CD4-positive, alpha-beta memory T cell (primary cell): ENCODE results near the gene ENAH. TPM values are rescaled to one million over a fixed set of nuclear protein-coding genes. Genes with fewer than 3 reads are reported as not detected.
"Not testable (repeated sequence)": the region's sequence is repeated elsewhere in the genome, so short reads cannot be mapped to it uniquely, and the experiment has no call there.

Experiments used
- CTCF ChIA-PET: fragments of 350-600 bp; sonication (Branson Sonifier 250); formaldehyde crosslinking; loops from one replicate; lab custom pipeline; 2021; ENCODE audit warnings: inconsistent platforms; ENCODE audit not compliant: partially characterized antibody; lab: Charles Lee
- POLR2A ChIA-PET: fragments of 350-600 bp; sonication (Branson Sonifier 250); formaldehyde crosslinking; loops from one replicate; lab custom pipeline; 2021; ENCODE audit not compliant: partially characterized antibody; lab: Charles Lee
- DNase-seq, 5 donors: peaks; one replicate each; pipeline versions ENCODE4 v3.0.0 to v3.0.0-alpha.2; 2020 to 2022; ENCODE audit warnings: mixed read lengths in 1 of 5
- H3K27ac ChIP-seq: one replicate; pipeline ENCODE4 v1.7.0; 2013; ENCODE audit warnings: low read depth, low read length
- H3K27me3 ChIP-seq: 2 replicates; pipeline ENCODE4 v1.7.0; 2013; ENCODE audit warnings: mild to moderate bottlenecking, low read length, moderate library complexity; ENCODE audit not compliant: insufficient read depth
- H3K36me3 ChIP-seq: 2 replicates; pipeline ENCODE4 v1.7.0; 2013; ENCODE audit warnings: mild to moderate bottlenecking, low read length, moderate library complexity; ENCODE audit not compliant: insufficient read depth
- H3K4me1 ChIP-seq: 2 replicates; pipeline ENCODE4 v1.7.0; 2013; ENCODE audit warnings: mild to moderate bottlenecking, low read length, moderate library complexity; ENCODE audit not compliant: insufficient read depth
- H3K4me3 ChIP-seq, 2 donors: one replicate each; pipeline ENCODE4 v1.7.0; 2013; ENCODE audit warnings: low read length in 2 of 2, mild to moderate bottlenecking in 1 of 2
- H3K9me3 ChIP-seq, 2 donors: one replicate each; pipeline ENCODE4 v1.7.0; 2013; ENCODE audit warnings: low read length in 2 of 2, control low read depth in 1 of 2; ENCODE audit not compliant: control insufficient read depth in 1 of 2
- H3K27ac Mint-ChIP-seq, 7 donors: one replicate each; pipeline ENCODE4 v1.8.0; 2020 to 2021; ENCODE audit warnings: mixed read lengths in 7 of 7, mild to moderate bottlenecking in 6 of 7, inconsistent platforms in 3 of 7, moderate library complexity in 3 of 7
- H3K27me3 Mint-ChIP-seq, 2 donors: one replicate each; pipeline ENCODE4 v1.8.0; 2020 to 2021; ENCODE audit warnings: mixed read lengths in 2 of 2
- H3K36me3 Mint-ChIP-seq, 2 donors: one replicate each; pipeline ENCODE4 v1.8.0; 2020 to 2021; ENCODE audit warnings: mixed read lengths in 2 of 2, inconsistent platforms in 1 of 2, mild to moderate bottlenecking in 1 of 2
- H3K4me1 Mint-ChIP-seq, 4 donors: one replicate each; pipeline ENCODE4 v1.8.0; 2020 to 2021; ENCODE audit warnings: mixed read lengths in 4 of 4, mild to moderate bottlenecking in 1 of 4
- H3K4me3 Mint-ChIP-seq, 8 donors: one replicate each; pipeline ENCODE4 v1.8.0; 2020 to 2021; ENCODE audit warnings: mixed read lengths in 8 of 8, mild to moderate bottlenecking in 7 of 8, moderate library complexity in 6 of 8, inconsistent platforms in 3 of 8
- H3K9me3 Mint-ChIP-seq, 8 donors: one replicate each; pipeline ENCODE4 v1.8.0; 2020 to 2021; ENCODE audit warnings: mixed read lengths in 8 of 8, mild to moderate bottlenecking in 5 of 8, inconsistent platforms in 3 of 8, moderate library complexity in 1 of 8
- intact Hi-C: fragments of 100-400 bp; cut with micrococcal nuclease; formaldehyde crosslinking; loops from one replicate; pipeline ENCODE4 v1.15.1; 2023
- polyA plus RNA-seq, 2 donors: library from polyadenylated mRNA; unstranded; fragments of 300-500 nt; fragmentation: Illumina TruSeq; gene quantifications; one replicate each; pipeline ENCODE4 v1.2.3, GENCODE V29; 2021
- total RNA-seq, 2 experiments: library from RNA; stranded (reverse); gene quantifications; one replicate each; pipeline ENCODE4 v1.2.3, GENCODE V29; 2021

The ENAH gene
- total and polyA plus RNA-seq, 4 experiments from 2014 or later, result 0.26 TPM; not detected in 3

- H3K27ac Mint-ChIP-seq, result no peak overlapping the region
Measured at GRCh38 chr1:225629483-225629882, 23.4 kb downstream of the ENAH start.

GRCh38 chr1:225628794-225629193, 24.1 kb downstream of the ENAH start:
- H3K27me3 ChIP-seq, H3K4me3 ChIP-seq, intact Hi-C loops, H3K4me1 Mint-ChIP-seq, H3K4me3 Mint-ChIP-seq, H3K4me1 ChIP-seq, DNase-seq, H3K27ac Mint-ChIP-seq, POLR2A ChIA-PET, H3K36me3 ChIP-seq, H3K9me3 Mint-ChIP-seq, H3K36me3 Mint-ChIP-seq, H3K27ac ChIP-seq, H3K9me3 ChIP-seq: not testable (repeated sequence)
- CTCF ChIA-PET, result interaction anchor here (0.5 kb wide), 1 partner anchor 919 kb away, joined by 3 read pairs; no protein-coding TSS in a partner anchor
- peaks cover 13 to 14% of the 10 kb centered on the region in 2 donors for H3K27me3 Mint-ChIP-seq

More at GRCh38 chr1:225629483-225629882, 23.4 kb downstream of the ENAH start:
- Mint-ChIP-seq H3K4me1 (no peaks in the 10 kb centered on the region), H3K36me3 (no peaks in the 10 kb centered on the region), H3K9me3 (no peaks in the 10 kb centered on the region), H3K27me3 (peaks cover 13 to 14% of the 10 kb centered on the region in 2 donors), H3K4me3 (no peak overlapping the region)
- Histone ChIP-seq H3K4me3 (no peak overlapping the region), H3K36me3 (no peaks in the 10 kb centered on the region), H3K4me1 (no peaks in the 10 kb centered on the region), H3K9me3 (no peaks in the 10 kb centered on the region), H3K27me3 (peaks cover 6% of the 10 kb centered on the region), H3K27ac (no peak overlapping the region)
- intact Hi-C loops, result no loop called here
- no peak for DNase-seq
- POLR2A ChIA-PET, result no interaction called here
- CTCF ChIA-PET, result interaction anchor here (0.5 kb wide), 1 partner anchor 919 kb away, joined by 3 read pairs; no protein-coding TSS in a partner anchor

GRCh38 chr1:225627304-225627947, 25.5 kb downstream of the ENAH start:
- Histone ChIP-seq H3K36me3 (no peaks in the 10 kb centered on the region), H3K4me1 (no peaks in the 10 kb centered on the region), H3K4me3 (no peak overlapping the region), H3K9me3 (no peaks in the 10 kb centered on the region), H3K27ac (no peak overlapping the region), H3K27me3 (peaks cover 6% of the 10 kb centered on the region)
- no peaks in the 10 kb centered on the region for H3K36me3 Mint-ChIP-seq
- intact Hi-C loops, result no loop called here
- H3K27me3 Mint-ChIP-seq, result peaks cover 13 to 14% of the 10 kb centered on the region in 2 donors
- H3K9me3 Mint-ChIP-seq, result no peaks in the 10 kb centered on the region
- no peak overlapping the region for H3K4me3 Mint-ChIP-seq
- ChIA-PET CTCF (no interaction called here), POLR2A (no interaction called here)
- no peak for DNase-seq
- no peak overlapping the region for H3K27ac Mint-ChIP-seq
- H3K4me1 Mint-ChIP-seq, result no peaks in the 10 kb centered on the region

GRCh38 chr1:225626698-225627097, 26.2 kb downstream of the ENAH start:
- H3K4me3 Mint-ChIP-seq, result no peak overlapping the region
- H3K27me3 Mint-ChIP-seq, result peaks cover 14% of the 10 kb centered on the region in 2 donors
- no peak overlapping the region for H3K27ac ChIP-seq
- intact Hi-C loops, result no loop called here
- H3K36me3 Mint-ChIP-seq, result no peaks in the 10 kb centered on the region
- no peak overlapping the region for H3K4me3 ChIP-seq
- no peak overlapping the region for H3K27ac Mint-ChIP-seq
- no peaks in the 10 kb centered on the region for H3K9me3 Mint-ChIP-seq
- no peaks in the 10 kb centered on the region for H3K9me3 ChIP-seq
- peaks cover 6% of the 10 kb centered on the region for H3K27me3 ChIP-seq
- no peaks in the 10 kb centered on the region for H3K4me1 Mint-ChIP-seq
- DNase-seq, result no peak
- ChIA-PET CTCF (no interaction called here), POLR2A (no interaction called here)
- H3K36me3 ChIP-seq, result no peaks in the 10 kb centered on the region
- H3K4me1 ChIP-seq, result no peaks in the 10 kb centered on the region

GRCh38 chr1:225617956-225618355, 35.0 kb downstream of the ENAH start:
- POLR2A ChIA-PET, result no interaction called here
- Mint-ChIP-seq H3K4me1 (no peaks in the 10 kb centered on the region), H3K4me3 (no peak overlapping the region), H3K27me3 (peaks cover 0 to 1% of the 10 kb centered on the region in 2 donors), H3K9me3 (no peaks in the 10 kb centered on the region), H3K27ac (no peak overlapping the region), H3K36me3 (no peaks in the 10 kb centered on the region)
- no peaks in the 10 kb centered on the region for H3K36me3 ChIP-seq
- CTCF ChIA-PET, result no interaction called here
- DNase-seq, result no peak
- H3K4me1 ChIP-seq, result no peaks in the 10 kb centered on the region
- intact Hi-C loops, result no loop called here
- H3K9me3 ChIP-seq, result no peaks in the 10 kb centered on the region
- no peaks in the 10 kb centered on the region for H3K27me3 ChIP-seq
- H3K27ac ChIP-seq, result no peak overlapping the region
- H3K4me3 ChIP-seq, result no peak overlapping the region

- Mint-ChIP-seq H3K4me3 (no peak overlapping the region), H3K27me3 (peaks cover 0 to 1% of the 10 kb centered on the region in 2 donors), H3K4me1 (no peaks in the 10 kb centered on the region), H3K9me3 (no peaks in the 10 kb centered on the region), H3K36me3 (no peaks in the 10 kb centered on the region), H3K27ac (no peak overlapping the region)
- no peak overlapping the region for H3K27ac ChIP-seq
- H3K36me3 ChIP-seq, result no peaks in the 10 kb centered on the region
- H3K4me1 ChIP-seq, result no peaks in the 10 kb centered on the region
- H3K4me3 ChIP-seq, result no peak overlapping the region
- intact Hi-C loops, result no loop called here
- ChIA-PET POLR2A (no interaction called here), CTCF (no interaction called here)
- no peak for DNase-seq
- no peaks in the 10 kb centered on the region for H3K27me3 ChIP-seq
- no peaks in the 10 kb centered on the region for H3K9me3 ChIP-seq
Measured at GRCh38 chr1:225617479-225617878, 35.4 kb downstream of the ENAH start.

GRCh38 chr1:225615403-225615790, 37.5 kb downstream of the ENAH start:
- CTCF ChIA-PET, H3K4me3 Mint-ChIP-seq, intact Hi-C loops, H3K36me3 Mint-ChIP-seq, H3K4me1 ChIP-seq, H3K27ac ChIP-seq, H3K4me3 ChIP-seq, H3K9me3 Mint-ChIP-seq, H3K27me3 ChIP-seq, H3K9me3 ChIP-seq, H3K27me3 Mint-ChIP-seq, H3K36me3 ChIP-seq, H3K27ac Mint-ChIP-seq, POLR2A ChIA-PET, H3K4me1 Mint-ChIP-seq, DNase-seq: not testable (repeated sequence)
